ENCODE measurements around the gene ADGB.
"Not testable (repeated sequence)": the region's sequence is repeated elsewhere in the genome, so short reads cannot be mapped to it uniquely, and the experiment has no call there.

Gene ADGB

DNA sequence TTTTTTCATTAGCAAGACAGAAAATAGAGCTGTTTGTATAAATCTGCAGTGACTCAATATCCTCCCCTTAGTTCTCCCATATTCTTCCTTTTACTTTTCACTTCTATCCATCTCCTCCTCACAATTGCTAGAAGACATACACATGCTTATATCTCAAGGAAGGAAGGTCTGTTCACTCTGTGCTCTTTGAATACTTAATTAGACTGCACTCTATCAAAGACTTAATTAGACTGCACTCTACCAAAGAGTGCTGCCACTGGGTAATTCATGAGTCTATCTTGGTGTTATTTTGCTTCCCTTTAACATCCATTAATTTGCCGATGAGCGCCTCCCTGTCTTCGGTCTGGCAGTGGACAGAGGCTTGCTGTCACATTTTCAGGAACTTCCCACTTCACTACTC lies 241.9 kb downstream of the ADGB start:
- no peak overlapping the region for H3K4me3 Mint-ChIP-seq
- H3K36me3 Mint-ChIP-seq (ENCODE audit: low read depth) = no peaks in the 10 kb centered on the region
- no peak for DNase-seq
- TF ChIP-seq, protein P1, sequence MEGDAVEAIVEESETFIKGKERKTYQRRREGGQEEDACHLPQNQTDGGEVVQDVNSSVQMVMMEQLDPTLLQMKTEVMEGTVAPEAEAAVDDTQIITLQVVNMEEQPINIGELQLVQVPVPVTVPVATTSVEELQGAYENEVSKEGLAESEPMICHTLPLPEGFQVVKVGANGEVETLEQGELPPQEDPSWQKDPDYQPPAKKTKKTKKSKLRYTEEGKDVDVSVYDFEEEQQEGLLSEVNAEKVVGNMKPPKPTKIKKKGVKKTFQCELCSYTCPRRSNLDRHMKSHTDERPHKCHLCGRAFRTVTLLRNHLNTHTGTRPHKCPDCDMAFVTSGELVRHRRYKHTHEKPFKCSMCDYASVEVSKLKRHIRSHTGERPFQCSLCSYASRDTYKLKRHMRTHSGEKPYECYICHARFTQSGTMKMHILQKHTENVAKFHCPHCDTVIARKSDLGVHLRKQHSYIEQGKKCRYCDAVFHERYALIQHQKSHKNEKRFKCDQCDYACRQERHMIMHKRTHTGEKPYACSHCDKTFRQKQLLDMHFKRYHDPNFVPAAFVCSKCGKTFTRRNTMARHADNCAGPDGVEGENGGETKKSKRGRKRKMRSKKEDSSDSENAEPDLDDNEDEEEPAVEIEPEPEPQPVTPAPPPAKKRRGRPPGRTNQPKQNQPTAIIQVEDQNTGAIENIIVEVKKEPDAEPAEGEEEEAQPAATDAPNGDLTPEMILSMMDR (IDR thresholded peaks at IDR 0.05) = no peak
- H3K4me1 Mint-ChIP-seq = no peaks in the 10 kb centered on the region
- no peak overlapping the region for H3K27ac Mint-ChIP-seq
- peaks cover 5% of the 10 kb centered on the region for H3K9me3 Mint-ChIP-seq
- no peaks in the 10 kb centered on the region for H3K27me3 Mint-ChIP-seq (ENCODE audit: low read depth, poor library complexity)

DNA sequence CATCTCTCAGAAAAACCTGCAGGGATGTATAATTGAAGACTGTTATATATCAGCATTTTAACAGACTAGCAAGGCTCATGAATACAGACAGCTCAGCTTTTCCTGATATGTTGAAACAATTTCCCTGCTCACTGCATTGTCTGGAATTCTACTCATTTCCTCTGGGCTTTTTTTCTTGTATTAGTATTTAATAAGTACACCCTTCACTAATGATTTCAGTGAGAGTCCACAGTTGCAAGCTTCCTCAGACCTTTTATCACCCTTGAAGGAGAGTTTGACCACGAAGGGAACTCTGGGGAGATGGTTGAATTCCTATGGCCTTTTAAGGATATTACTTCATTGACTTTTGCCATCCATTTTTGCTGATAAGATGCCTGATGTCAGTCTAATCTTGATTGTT lies 248.7 kb downstream of the ADGB start:
- Mint-ChIP-seq H3K4me1 (peaks cover 5% of the 10 kb centered on the region), H3K4me3 (no peak overlapping the region), H3K27ac (no peak overlapping the region), H3K27me3 (ENCODE audit: low read depth, poor library complexity) (peaks cover 4% of the 10 kb centered on the region), H3K9me3 (peaks cover 9% of the 10 kb centered on the region), H3K36me3 (ENCODE audit: low read depth) (no peaks in the 10 kb centered on the region)
- TF ChIP-seq, protein P1 (IDR thresholded peaks at IDR 0.05) = no peak
- no peak for DNase-seq

DNA sequence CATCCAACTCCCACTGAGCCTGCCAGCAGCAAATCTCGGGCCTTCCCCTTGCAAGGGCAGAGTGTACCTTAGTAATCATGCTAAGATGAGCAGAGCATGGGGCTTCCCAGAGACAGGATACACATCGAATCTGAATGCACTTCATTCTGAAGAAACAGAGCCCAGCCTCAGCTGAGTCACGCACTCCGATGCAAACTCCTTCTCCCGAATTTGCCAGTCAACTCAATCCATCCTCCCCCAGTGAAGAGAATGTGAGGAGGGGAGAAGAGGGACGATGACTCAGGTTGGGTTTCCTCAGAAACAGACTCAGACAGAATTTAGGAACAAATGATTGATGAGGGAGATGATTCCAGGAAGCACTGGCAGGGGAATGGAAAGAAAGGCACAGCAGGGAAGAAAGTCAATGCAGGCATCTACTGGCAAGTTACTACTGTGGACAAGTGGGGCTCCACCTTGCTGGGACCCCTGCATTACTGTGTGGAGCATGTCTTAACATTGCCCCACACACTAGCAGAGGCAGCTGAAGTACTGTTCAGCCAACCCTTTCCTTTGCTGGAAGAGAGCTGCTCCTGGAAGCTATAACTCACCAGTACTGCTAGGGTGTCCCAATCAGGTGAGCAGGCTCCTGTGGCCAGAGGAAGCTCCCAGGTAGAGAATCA lies 251.6 kb downstream of the ADGB start:
- H3K4me3 Mint-ChIP-seq = no peak overlapping the region
- no peak for DNase-seq
- H3K36me3 Mint-ChIP-seq (ENCODE audit: low read depth) = no peaks in the 10 kb centered on the region
- H3K27ac Mint-ChIP-seq = peak overlapping the region; percentile 5
- peaks cover 4% of the 10 kb centered on the region for H3K27me3 Mint-ChIP-seq (ENCODE audit: low read depth, poor library complexity)
- peaks cover 6% of the 10 kb centered on the region for H3K9me3 Mint-ChIP-seq
- peaks cover 5% of the 10 kb centered on the region for H3K4me1 Mint-ChIP-seq
- TF ChIP-seq, protein P1 (IDR thresholded peaks at IDR 0.05) = no peak

DNA sequence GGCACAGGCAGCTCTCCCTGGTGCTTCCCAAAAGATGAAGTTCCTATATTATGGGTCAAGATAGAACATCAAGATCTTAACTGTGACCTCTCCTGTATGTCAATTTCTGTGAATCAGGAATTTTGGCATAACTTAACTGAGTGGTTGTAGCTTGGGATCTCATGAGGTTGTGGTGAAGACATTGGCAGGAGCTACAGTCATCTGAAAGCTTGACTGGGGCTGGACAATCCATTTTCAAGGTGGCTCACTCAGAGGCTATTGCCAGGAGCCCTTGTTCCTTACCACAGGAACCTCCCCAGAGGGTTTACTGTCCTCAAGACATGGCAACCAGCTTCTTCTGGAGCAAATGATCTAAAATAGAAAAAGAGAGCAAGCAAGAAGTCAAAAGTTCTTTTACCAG lies 252.2 kb downstream of the ADGB start:
- Mint-ChIP-seq H3K4me3 (no peak overlapping the region), H3K4me1 (peaks cover 5% of the 10 kb centered on the region), H3K36me3 (ENCODE audit: low read depth) (no peaks in the 10 kb centered on the region), H3K9me3 (peaks cover under 1% of the 10 kb centered on the region), H3K27me3 (ENCODE audit: low read depth, poor library complexity) (peaks cover 4% of the 10 kb centered on the region), H3K27ac (no peak overlapping the region)
- TF ChIP-seq, protein P1 (IDR thresholded peaks at IDR 0.05) = no peak
- no peak for DNase-seq

DNA sequence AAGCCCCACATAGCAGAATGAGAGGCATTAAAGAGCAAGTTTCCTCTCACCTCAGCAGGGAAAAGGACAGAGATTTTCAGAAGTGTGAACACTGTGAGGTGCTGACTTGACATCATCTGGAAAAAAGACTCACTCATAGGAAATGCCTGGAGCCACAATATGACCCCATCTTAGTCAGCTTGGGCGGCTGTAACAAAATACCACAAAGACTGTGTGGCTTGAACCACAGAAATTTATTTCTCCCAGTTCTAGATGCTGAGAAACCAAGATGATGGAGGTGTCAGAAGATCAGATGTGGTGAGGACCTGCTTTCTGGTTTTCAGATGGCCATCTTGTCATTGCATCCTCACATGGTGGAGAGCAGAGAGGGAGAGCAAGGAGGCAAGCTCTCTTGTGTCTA lies 253.1 kb downstream of the ADGB start:
- H3K27ac Mint-ChIP-seq = no peak overlapping the region
- peaks cover 5% of the 10 kb centered on the region for H3K4me1 Mint-ChIP-seq
- no peaks in the 10 kb centered on the region for H3K36me3 Mint-ChIP-seq (ENCODE audit: low read depth)
- TF ChIP-seq, protein P1 (IDR thresholded peaks at IDR 0.05) = no peak
- peaks cover 4% of the 10 kb centered on the region for H3K27me3 Mint-ChIP-seq (ENCODE audit: low read depth, poor library complexity)
- DNase-seq = no peak
- H3K4me3 Mint-ChIP-seq = no peak overlapping the region
- H3K9me3 Mint-ChIP-seq = no peaks in the 10 kb centered on the region

DNA sequence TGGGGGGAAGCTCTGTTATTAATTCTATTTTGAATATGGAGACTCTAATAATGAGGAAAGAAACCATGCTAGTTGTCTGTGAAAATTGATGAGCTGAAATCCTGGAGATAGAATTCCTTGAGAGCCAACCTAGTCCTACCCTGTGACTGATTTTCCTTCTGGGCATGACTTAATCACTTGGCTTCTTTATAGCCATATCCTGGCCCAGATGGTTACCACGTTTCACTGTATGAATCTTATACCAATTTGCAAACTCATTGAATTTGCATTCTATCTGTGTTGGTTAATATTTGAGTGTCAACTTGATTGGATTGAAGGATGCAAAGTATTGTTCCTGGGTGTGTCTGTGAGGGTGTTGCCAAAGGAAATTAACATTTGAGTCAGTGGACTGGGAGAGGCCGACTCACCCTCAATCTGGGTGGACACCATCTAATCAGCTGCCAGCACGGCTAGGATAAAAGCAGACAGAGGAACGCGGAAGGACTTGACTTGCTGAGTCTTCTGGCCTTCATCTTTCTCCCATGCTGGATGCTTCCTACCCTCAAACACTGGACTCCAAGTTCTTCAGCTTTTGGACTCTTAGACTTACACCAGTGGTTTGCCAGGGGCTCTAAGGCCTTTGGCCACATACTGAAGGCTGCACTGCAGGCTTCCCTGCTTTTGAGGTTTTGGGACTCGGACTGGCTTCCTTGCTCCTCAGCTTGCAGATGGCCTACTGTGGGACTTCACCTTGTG lies 255.9 kb downstream of the ADGB start:
- H3K27me3 Mint-ChIP-seq (ENCODE audit: low read depth, poor library complexity); H3K36me3 Mint-ChIP-seq (ENCODE audit: low read depth): not testable (repeated sequence)

More for the DNA sequence above, 255.9 kb downstream of the ADGB start:
- H3K4me3 Mint-ChIP-seq, DNase-seq, H3K27ac Mint-ChIP-seq, H3K9me3 Mint-ChIP-seq: not testable (repeated sequence)
- H3K4me1 Mint-ChIP-seq = peaks cover 19% of the 10 kb centered on the region

All from nephron progenitor cell (in vitro differentiated cells).